GM19238 (cell line): ENCODE measurements around the gene RBM19.
"Not testable (repeated sequence)": the region's sequence is repeated elsewhere in the genome, so short reads cannot be mapped to it uniquely, and the experiment has no call there.

Experiments used
- DNase-seq: peaks from one replicate; pipeline ENCODE4 v3.0.0; 2011; ENCODE audit warnings: low spot score; ENCODE audit not compliant: insufficient read length

RBM19 gene

DNA sequence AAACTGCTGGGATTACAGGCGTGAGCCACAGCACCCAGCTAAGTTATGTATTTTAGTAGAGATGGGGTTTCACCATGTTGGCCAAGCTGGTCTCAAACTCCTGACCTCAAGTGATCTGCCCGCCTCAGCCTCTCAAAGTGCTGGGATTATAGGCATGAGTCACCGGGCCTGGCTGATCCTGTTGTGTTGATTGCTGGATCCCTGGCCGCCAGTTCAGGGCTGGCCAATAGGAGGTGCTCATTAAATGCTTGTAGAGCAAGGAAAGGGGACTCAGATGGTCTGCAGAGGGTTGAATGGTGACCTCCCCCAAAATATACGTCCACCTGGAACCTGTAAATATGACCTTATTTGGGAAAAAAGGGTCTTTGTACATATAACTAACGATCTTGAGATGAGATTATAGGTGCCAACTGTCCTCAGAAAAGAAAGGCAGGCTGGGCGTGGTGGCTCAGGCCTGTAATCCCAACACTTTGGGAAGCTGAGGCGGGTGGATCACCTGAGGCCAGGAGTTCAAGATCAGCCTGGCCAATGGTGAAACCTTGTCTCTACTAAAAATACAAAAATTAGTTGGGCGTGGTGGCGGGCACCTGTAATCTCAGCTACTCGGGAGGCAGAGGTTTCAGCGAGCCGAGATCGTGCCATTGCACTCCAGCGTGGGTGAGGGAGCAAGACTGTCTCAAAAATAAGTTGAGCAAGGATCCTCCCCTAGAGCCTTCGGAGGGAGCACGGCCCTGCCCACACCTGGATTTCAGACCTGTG, 156.5 kb downstream of the RBM19 start:
- not testable (repeated sequence) for DNase-seq

DNA sequence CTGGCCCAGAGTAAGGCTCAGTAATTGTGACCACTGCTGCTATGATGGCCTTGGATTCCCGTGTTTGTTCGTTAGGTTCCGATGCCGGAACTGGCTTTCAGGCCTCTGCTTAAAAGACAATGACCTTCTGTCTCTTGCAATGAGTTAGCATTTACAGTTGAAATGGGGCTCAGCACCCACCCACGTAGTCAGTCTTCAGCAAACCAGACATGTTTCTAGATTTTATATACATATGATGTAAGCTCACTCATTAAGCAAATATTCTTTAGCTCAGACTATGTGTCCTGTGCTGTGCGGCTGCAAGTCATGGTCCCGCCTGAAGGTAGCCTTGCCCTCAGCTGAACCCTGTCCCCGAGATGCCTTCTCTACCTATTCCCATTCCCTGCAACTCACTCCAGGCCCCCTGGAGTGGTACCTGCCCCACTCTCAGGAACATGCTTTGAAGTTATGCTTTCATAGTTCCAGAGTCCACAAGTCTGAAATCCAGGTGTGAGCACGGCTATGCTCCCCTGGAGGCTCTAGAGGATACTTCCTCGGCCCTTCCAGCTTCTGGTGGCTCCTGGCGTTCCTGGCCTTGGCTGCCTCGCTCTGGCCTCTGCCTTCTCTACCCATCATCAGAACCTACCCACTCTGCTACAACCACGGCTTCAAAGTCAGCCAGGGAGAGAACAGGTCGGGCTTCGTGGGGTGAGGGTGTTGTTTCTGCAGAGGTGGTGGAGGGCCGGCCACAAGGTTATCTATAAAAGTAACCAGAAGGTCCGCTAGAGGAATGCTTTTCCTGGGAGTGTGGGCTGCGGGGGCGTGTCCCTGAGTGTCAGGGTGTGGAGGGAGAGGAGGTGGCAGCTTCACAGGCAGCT, 157.8 kb downstream of the RBM19 start:
- no peak for DNase-seq

DNA sequence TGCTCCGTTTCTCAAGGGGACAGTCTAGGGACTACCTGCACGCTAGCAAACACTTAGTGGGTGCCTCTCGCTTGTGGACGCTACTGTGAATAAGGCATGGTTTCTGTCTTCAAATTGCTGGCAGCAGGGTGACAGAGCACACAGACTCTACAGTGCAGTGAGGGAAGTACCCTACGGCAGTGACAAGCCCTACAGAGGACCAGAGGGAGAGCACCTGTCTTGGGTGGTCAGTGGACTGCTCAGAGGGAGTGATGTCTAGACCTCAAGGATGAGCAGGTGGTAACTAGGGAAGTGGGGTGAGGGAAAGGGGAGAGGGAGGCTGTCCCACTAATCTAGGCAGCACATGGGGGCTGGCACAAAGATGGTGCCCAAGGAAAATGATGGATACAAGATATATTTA, 160.5 kb downstream of the RBM19 start:
- DNase-seq, result no peak

DNA sequence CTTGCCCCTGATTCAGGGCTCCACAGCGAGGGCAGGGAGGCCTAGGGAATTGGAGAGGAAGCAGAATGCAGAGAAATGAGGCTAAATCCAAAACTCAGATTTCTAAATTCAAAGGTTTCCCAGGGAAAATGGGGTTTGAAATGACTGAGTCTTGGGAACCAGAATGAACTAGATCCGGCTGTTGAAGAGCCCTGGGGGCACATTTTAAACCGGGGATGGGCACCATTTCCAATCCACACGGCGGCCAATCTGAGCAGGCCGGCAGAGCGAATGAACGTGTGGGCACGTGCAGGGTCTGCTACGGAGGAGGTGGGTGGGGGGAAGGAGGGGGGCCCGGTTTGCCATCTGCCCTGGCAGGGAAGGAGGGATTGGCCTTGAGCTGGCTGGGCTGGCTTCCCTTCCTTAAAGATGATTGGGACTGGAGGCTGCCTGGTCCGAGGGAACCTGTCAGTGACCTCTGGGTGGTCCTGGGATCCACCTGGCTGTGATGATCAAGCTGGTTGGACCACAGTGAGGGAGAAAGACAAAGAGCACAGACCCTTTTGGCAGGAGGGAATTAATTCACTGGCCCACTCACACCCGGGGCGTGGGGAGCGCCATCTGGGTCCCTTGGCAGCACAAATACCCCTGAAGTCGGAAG, 161.0 kb downstream of the RBM19 start:
- no peak for DNase-seq

DNA sequence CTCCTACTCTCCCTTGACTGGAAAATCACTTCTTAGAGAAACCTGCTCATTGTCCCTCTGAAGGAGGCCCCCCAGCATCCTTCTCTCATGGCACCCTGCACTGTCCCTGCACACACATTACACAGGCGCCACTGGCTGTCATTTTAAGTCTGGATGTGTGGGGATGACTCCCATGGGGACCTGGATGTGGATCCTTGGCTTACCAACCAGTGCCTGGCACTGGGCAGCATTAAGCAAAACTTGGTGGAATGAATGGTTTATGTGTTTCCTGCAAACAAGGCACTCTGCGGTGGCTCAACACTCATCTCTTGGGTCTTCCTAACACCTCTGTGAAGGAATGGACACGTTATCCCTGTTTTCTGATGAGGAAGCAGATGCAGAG, 162.4 kb downstream of the RBM19 start:
- DNase-seq, result no peak

DNA sequence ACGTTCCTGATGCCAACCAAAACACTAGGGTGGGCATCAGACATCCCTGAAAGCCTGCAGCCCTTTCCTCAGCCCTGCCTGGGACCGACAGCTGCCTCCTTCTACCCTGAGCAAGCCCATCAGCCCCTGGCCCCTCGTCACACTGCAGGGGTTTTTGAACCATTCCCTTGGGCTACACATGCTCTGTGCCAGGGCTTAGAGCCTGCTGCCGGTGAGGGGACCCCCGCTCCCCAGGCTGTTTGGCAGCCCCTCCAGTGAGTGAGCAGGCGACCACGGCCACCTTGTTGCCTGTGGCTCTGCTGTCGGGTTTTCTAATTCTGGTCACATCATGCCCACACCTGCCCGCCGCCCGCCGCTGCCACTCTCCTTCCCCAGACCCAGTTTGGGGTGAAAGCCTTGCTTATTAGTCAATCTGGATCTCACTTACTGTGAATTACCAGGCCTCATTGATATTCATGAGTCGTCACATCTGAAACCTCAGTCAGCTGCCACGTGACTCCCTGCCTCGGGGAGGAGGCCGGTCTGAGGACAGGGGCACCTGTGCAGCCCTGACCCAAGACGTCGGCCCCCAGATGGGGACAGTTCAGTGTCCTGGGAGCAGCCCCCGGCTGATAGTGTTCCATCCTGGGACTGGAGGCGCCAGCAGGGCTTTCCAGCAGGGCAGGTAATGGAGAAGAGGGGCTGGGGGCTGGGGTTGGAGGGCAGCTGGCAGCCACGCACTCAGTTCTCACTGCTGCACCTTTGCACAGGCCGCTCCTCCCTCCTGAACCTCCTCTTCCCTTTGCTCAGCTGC, 163.0 kb downstream of the RBM19 start:
- DNase-seq, result no peak

DNA sequence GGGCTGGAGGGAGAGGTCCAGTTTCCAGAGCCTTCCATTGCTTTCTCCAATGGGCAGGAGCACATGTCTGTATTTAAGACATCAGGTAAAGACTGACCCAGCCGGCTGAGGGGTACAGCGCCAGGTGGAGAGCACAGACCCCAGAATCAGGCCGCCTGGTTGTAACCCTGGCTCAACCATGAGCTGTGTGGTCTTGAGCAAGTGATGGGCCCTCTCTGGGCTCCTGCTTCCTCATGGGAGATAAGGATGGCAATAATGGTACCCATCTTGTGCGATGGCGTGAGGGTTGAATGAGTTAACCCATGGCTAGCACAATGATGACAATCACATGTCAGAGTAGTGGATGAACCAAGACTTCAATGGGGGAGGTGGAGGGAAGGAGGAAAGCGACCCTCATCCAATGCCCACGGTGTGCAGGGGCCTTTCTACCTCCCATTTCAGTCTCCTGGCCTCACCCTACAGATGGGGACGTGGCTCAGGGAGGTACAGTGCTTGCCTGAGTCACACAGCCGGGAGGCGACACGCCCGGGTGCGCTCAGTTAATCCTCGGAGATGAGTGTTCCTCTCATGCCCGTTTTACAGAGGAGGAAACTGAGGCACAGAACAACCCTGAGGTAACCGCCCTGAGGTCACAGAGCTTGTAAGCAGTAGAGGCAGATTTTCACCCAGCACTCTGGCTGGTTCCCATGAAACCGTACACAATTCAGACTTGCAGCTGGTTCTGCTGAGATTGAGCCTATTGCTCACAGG, 163.9 kb downstream of the RBM19 start:
- DNase-seq, result no peak

DNA sequence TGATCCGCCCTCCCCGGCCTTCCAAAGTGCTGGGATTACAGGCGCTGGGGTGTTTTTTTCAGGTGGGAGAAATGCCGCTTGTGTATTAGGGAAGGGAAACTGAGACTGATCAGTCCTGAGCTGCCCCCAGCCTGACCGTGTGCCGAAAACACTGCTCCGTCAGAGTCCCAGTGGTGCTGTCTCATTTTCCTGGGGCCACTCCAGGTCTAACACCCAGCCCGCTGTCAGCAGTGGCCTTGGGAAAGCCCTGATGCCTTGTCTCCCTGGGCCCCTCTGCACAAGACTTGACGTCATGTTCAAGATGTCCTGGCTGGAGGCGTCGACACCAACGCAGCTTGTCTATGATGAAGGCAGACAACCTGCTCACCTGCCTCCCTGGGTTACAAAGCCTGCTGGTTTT, 165.9 kb downstream of the RBM19 start:
- no peak for DNase-seq

DNA sequence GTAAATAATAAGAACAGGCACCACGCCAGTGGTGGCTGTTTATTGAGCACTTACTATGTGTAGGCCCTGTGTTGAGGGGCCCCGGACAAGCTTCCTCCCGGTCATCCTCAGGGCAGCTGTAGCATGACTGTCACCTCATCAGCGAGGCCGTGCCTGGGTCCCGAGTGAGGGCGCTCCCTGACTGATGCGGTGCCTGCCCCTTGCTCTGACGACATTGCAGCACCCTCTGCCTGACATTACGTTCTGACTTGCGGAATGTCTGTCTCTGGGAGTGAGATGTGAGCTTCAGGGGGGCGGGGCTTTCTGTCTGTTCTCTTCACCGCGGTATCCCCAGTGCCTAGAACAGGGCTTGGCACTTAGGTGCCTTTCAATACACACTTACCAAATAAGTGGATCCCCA, 167.6 kb downstream of the RBM19 start:
- DNase-seq, result no peak

DNA sequence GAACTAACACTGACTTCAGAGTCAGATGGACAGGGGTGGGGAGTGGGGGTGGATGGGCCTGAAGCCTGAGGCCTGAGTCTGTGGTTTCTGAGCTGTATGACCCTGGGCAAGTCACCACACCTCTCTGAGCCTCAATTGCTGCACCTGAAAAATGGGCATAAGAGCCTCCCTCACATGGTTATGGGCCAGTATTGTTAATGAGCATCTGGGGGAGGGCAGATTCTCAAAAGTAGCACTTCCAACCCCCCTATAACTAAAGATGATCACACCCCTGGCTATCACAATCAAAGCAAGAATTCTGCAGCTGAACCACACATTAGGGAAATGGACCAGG, 168.6 kb downstream of the RBM19 start:
- no peak for DNase-seq

DNA sequence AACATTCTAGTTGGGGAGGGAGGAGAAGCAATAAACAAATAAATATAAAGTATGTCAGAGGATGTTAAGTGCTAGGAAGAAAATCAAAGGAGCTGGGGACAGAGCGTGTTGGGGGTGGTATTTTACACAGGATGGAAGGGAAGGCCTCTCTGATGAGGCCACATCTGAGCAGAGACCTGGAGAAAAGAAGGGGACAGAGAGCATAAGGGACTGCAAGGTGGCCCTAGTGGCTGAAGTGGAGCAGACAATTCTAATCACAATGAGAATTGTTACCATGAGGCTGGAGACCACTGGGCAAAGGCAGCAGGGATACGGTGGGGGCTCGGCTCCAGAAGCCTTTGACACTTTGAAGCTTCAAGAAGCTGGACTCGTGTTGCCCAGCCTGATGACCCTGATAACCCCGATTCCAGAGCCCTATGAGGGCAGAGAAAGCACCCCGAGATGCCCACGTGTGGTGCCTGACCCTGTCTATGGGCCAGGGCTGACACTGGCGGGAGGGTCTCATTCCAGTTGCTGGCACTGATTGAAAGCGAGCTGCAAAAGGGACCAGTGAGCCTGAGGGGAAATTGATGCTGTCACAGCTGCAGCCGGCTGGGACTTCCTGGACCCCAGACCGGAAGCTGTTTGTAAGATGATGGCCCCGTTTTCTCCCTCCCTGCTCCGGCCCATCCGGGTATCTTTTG, 169.1 kb downstream of the RBM19 start:
- DNase-seq, result no peak

DNA sequence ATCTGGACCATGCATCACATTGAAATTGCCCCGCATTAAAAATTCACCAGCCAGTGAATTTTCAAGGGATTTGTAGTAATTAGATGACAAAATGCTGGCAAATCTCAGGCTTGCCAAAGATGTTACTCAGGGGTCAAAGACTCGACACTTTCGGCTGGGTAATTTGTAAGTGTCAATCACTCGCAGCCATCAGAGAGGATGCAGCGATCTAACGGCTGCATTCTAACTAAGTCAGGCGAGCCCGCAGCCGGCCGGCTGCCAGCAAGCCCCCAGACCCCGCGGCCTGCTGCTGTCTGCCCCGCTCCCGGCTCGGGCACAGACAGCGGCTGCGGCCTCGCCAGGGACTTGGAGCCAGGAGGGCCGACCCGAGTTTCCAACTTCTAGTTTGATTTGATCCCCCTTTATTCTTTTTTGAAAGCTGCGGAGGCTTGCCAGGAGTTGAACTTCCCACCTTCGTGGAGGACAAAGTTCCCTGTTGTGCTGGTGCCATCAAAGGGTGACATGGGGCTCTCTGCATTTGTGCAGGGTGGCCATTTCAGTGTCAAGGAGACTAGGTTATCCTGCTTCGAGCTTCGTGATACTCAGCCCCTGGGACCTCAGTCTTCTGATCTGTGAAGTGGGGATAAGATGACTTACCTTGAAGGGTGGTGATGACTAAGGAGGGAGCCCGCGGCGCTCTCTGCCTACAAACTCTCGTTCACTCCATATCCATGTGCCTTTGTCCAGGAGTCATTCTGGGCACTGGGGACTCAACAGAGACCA, 169.9 kb downstream of the RBM19 start:
- DNase-seq, result no peak

DNA sequence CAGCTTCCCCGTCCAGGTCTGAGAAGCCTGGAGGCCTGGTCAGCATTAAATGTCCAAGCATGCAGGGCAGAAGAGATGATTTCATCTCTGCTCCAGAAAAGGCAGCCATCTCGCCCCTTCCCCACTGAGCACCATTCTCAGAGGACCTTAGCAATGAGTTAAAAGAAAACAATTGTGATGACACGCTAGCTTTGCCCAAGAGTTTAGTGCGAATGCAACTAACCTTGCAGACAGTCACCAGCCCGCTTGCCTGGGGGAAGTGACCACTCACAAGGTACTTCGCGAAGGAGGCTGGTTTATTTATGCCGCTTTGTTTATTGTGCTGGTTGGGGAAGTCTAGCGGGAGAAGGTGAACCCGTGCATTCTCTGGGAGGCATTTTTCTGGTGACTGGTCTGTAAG, 170.7 kb downstream of the RBM19 start:
- DNase-seq, result no peak

DNA sequence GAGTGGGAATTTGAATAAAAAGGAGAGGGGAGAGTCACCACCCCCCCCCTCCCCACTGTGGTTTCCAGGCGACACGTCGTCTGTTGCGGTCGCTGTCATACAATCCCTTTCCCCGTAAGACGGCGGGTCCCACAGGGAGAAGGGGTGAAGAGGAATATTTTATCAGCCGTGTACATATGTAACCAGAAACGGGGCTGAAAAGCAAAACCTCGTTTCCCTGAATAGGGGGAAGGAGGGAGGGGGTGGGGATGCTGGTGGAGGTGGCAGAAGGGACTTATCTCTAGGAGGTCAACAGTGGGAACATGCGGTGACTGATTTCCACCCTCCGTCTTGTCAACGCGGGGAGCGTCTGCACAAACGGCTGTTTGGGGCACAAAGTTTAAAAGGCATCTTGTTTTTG, 171.4 kb downstream of the RBM19 start:
- no peak for DNase-seq

DNA sequence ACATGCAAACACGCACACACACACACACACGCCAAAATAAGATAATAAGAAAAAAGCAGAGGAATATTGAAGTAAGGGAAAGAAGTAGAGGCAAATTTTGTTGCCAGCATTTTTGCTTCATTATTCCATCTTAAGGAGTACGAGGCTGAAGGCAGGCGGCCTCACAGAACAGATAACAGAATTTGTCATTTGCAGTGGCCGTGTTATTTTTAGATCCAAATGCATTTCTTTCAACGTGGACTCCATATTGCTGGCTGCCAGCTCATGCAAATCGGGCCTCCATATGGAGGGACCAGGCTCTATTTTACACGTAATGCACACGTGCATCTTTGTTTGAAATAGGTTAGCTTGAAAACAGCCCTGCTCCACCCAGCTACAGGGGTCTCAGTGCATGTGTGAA, 172.9 kb downstream of the RBM19 start:
- no peak for DNase-seq

DNA sequence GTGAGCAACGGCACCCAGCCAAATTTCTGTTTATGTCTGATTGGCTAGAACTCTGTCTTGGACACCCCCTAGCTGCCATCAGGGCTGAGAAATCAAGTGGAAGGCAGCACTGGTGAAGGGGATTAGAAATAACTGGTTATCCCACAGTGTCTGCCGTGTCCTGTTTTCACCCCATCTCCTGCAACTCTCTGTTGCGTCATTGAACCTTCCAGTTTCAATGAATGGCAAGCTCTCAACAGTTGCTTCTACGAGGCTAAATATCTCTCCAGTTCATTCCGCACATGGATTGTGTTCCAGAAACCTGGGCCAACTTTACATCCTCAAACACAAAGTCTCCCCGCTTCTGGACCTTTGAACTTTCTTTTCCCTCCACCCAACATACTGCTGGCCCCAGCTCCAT, 173.7 kb downstream of the RBM19 start:
- DNase-seq, result no peak

DNA sequence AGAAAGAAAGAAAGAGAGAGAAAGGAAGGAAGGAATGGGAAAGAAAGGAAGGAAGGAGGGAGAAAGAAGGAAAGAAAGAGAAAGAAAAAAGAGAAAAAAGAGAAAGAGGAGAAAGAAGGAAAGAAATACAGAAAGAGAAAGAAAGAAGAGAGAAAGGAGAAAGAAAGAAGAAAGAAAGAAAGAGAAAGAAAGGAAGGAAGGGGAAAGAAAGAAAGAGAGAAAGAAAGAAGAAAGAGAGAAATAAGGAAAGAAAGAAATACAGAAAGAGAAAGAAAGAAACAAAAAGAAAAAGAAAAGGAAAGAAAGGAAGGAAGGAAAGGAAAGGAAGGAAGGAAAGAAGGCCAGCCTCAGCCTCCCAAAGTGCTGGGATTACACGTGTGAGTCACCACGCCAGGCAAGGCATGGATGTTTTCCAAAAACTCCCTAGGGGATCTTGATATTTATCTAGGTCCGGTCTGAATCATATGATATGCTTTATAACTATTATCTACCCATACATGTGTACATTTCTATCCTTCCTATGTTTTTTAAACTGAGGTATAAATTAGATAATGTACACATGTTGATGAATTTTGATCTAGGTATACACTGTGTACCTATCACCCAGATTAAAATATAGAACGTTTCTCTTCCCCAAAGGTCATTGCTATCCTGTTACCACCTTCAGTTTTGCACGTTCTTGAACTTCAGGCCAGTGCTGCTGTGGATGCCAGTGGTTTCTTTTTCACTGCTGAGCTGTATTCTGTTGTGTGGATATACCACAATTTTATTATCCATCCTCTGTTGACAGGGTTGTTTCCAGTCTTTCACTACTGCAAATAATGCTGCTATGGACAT, 177.9 kb downstream of the RBM19 start:
- no peak for DNase-seq

DNA sequence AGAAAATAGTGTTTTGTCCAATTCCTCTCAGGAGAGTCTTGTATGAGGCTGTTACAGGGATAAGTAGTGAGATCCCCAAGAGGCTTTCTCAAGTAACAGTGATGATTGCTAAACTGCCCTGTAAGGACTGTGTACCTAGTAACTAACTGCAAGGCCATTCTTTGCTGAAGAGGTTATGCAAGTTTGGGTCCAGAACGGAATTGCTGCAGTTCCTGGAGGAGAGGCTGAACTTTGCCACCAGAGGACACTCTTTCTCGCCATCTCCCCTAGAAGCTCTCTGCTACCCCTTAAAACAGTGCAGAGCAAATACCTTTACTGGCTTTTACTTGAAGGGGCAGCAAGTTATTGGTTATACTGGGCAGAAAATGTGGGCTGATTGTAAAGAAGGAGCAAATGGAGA, 180.0 kb downstream of the RBM19 start:
- DNase-seq, result no peak

DNA sequence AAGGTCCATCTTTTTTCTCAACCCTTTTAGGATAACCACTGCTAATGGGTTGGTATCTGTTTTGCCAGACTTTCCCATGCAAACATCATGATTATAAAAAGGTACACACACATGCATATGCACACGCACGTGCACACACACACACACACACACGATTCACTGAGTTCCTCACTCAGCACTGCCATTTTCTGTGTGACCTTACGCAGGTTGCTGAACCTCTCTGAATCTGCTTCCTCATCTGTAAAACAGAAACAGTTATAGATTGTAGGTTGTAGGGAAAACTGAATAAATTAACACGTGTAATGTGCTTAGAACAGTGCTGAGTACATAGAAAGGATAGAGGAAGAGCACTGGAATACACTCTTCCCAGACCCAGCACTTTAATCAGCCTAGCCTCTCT, 182.3 kb downstream of the RBM19 start:
- no peak for DNase-seq
